Measurements from ENCODE around the gene RAPGEF3.

The RAPGEF3 gene

GRCh38 chr12:47772738-47773061, 14.0 kb upstream of the RAPGEF3 start:
- DNase-seq (ENCODE audit: extremely low read depth, insufficient read length) = no peak
- Histone ChIP-seq H3K36me3 (ENCODE audit: control insufficient read depth, insufficient read depth, low read length) (no peaks in the 10 kb centered on the region), H3K27me3 (replicated peaks; ENCODE audit: control insufficient read depth, insufficient read depth, low read length) (no peaks in the 10 kb centered on the region; the same call in 1 of the 2 replicates), H3K4me3 (replicated peaks; ENCODE audit: low read depth, low read length) (peak overlapping the region; percentile 58)
- TF ChIP-seq CTCF (IDR thresholded peaks at IDR 0.05; ENCODE audit: insufficient read depth, low read length, poor library complexity, severe bottlenecking) = no peak

- no peak for TF ChIP-seq CTCF (IDR thresholded peaks at IDR 0.05; ENCODE audit: insufficient read depth, low read length, poor library complexity, severe bottlenecking)
- DNase-seq (ENCODE audit: extremely low read depth, insufficient read length) = no peak
- H3K4me3 ChIP-seq (replicated peaks; ENCODE audit: low read depth, low read length) = 0 out of 2 replicates have a peak overlapping the region, but pooled peaks have one; percentile 58
- H3K27me3 ChIP-seq (replicated peaks; ENCODE audit: control insufficient read depth, insufficient read depth, low read length) = no peaks in the 10 kb centered on the region; the same call in 1 of the 2 replicates
- H3K36me3 ChIP-seq (ENCODE audit: control insufficient read depth, insufficient read depth, low read length) = no peaks in the 10 kb centered on the region
These were observed 13.5 kb upstream of the RAPGEF3 start for GRCh38 chr12:47772094-47772660.

DNA sequence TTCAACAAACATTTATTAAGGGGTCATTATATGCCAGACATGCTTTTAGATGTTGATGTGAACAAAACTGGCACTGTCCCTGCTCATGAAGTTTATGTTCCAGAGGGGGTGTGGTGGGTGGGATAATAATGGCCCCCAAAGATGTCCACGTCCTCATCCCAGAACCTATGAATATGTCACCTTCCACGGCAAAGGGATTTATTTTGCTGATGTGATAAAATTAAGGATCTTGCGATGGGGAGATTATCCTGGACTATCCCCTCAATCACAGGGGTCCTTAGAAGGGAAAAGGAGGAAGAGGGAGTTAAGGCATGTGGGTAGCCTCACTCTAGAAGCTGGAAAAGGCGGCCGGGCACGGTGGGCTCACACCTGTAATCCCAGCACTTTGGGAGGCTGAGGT, 12.6 kb upstream of the RAPGEF3 start:
- Histone ChIP-seq H3K36me3 (ENCODE audit: control insufficient read depth, insufficient read depth, low read length) (no peaks in the 10 kb centered on the region), H3K27me3 (replicated peaks; ENCODE audit: control insufficient read depth, insufficient read depth, low read length) (no peaks in the 10 kb centered on the region; the same call in 1 of the 2 replicates), H3K4me3 (replicated peaks; ENCODE audit: low read depth, low read length) (no peak overlapping the region)
- no peak for DNase-seq (ENCODE audit: extremely low read depth, insufficient read length)
- no peak for TF ChIP-seq CTCF (IDR thresholded peaks at IDR 0.05; ENCODE audit: insufficient read depth, low read length, poor library complexity, severe bottlenecking)

DNA sequence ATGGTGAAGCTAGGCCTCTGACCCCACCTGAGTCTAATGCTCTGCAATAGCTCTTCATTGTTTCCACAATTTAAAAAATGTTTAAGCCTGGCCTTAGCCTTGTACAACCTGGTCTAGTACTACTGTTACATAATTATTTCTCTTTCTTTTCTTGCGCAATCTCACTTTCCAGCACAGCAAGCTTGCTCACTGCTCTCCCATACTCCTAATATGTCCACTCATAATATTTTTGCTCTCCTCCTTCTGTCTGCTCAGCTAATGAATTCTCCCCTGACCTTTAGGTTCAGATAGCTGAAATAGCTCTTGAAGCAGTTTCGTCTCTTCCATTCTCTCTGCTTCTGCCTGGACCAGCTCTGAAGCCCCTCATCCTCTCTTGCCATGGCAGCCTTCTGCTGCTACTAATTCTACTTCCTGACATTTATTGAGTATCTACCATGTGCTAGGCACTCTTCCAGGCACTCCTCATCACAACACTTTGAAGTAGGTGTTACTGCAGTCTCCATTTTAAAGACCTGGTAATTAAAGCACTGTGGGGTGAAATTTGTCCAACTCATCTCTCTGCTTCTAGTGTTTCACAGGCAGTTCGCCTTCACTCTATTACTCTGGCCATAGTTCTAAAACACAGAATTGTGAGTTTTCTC, 11.5 kb upstream of the RAPGEF3 start:
- no peak for TF ChIP-seq CTCF (IDR thresholded peaks at IDR 0.05; ENCODE audit: insufficient read depth, low read length, poor library complexity, severe bottlenecking)
- Histone ChIP-seq H3K36me3 (ENCODE audit: control insufficient read depth, insufficient read depth, low read length) (no peaks in the 10 kb centered on the region), H3K4me3 (replicated peaks; ENCODE audit: low read depth, low read length) (no peak overlapping the region), H3K27me3 (replicated peaks; ENCODE audit: control insufficient read depth, insufficient read depth, low read length) (no peaks in the 10 kb centered on the region; the same call in 1 of the 2 replicates)
- no peak for DNase-seq (ENCODE audit: extremely low read depth, insufficient read length)

DNA sequence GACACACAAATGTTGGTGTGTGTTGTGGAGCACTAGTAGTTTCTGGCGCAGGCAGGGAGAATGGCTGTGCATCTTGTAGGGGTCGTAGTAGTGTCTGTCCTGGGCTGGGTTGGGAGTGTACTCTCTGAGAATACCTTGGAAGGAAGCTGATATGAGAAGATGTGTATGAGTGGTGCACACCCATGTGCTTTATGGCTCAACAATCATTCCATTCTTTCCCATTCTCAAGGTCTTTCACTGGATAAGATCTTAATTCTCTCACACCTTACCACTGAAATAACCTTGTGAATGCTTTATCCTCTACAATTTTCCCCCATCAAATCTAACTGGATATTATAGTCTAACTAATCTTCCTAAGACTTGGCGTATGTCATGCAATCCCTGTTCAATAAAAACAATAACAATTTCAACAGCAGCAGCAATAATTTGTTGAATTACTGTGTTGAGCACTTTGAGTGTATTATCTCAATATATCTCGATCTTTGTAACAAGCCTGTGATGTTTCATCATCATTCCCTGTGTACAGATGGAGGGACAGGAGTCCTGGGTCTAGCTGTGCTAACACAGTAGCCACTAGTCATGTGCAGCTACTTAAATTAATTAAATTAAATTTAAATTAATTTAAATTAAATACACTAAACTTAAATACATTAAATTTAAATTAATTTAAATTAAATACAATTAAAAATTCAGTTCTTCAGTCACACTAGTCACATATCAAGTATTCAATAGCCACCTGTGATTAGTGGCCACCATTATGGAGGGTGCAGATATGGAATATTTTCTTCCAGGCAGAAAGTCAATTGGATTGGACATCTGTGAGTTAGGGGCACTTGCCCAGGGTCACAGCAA, 10.8 kb upstream of the RAPGEF3 start:
- Histone ChIP-seq H3K4me3 (replicated peaks; ENCODE audit: low read depth, low read length) (no peak overlapping the region), H3K36me3 (ENCODE audit: control insufficient read depth, insufficient read depth, low read length) (no peaks in the 10 kb centered on the region), H3K27me3 (replicated peaks; ENCODE audit: control insufficient read depth, insufficient read depth, low read length) (no peaks in the 10 kb centered on the region; the same call in 1 of the 2 replicates)
- no peak for TF ChIP-seq CTCF (IDR thresholded peaks at IDR 0.05; ENCODE audit: insufficient read depth, low read length, poor library complexity, severe bottlenecking)
- DNase-seq (ENCODE audit: extremely low read depth, insufficient read length) = no peak
